ENCODE data around the gene COL11A2.

Gene COL11A2

GRCh38 chr6:33191383-33192104 is 723 bp downstream of the COL11A2 start:
- DNase-seq: no peak

GRCh38 chr6:33190504-33191107 is 1.7 kb downstream of the COL11A2 start:
- no peak for DNase-seq

- DNase-seq: no peak
These were observed 2.4 kb downstream of the COL11A2 start for GRCh38 chr6:33189625-33190448.

GRCh38 chr6:33189164-33189563 is 3.1 kb downstream of the COL11A2 start:
- no peak for DNase-seq

GRCh38 chr6:33187809-33188208 is 4.5 kb downstream of the COL11A2 start:
- DNase-seq: no peak

- DNase-seq: no peak
These were observed 6.5 kb downstream of the COL11A2 start for GRCh38 chr6:33185654-33186187.

- no peak for DNase-seq
These were observed 7.1 kb downstream of the COL11A2 start for GRCh38 chr6:33185190-33185589.

GRCh38 chr6:33183071-33183683 is 9.1 kb downstream of the COL11A2 start:
- DNase-seq: no peak

GRCh38 chr6:33181141-33181540 is 11.1 kb downstream of the COL11A2 start:
- no peak for DNase-seq

GRCh38 chr6:33178755-33179475 is 13.4 kb downstream of the COL11A2 start:
- DNase-seq: no peak

GRCh38 chr6:33177552-33178446 is 14.5 kb downstream of the COL11A2 start:
- no peak for DNase-seq

- no peak for DNase-seq
These were observed 15.4 kb downstream of the COL11A2 start for GRCh38 chr6:33176906-33177305.

GRCh38 chr6:33175436-33176069 is 16.7 kb downstream of the COL11A2 start:
- DNase-seq: no peak

GRCh38 chr6:33174784-33175183 is 17.5 kb downstream of the COL11A2 start:
- DNase-seq: no peak

- DNase-seq: no peak
These were observed 18.6 kb downstream of the COL11A2 start for GRCh38 chr6:33173535-33174180.

GRCh38 chr6:33172688-33173534 is 19.4 kb downstream of the COL11A2 start:
- no peak for DNase-seq

- no peak for DNase-seq
These were observed 20.2 kb downstream of the COL11A2 start for GRCh38 chr6:33171880-33172687.
